ENCODE measurements around the gene PABPN1L.

- TF ChIP-seq CTCF (IDR thresholded peaks at IDR 0.05) (no peak), POLR2A (IDR thresholded peaks at IDR 0.05) (no peak)
Observed at GRCh38 chr16:88839026-88839529, 27.4 kb downstream of the PABPN1L start.

All from adrenal gland (tissue), 5 donors.